IMR-90 (cell line): Measurements from ENCODE around the gene CREB3L1. TPM values are rescaled to one million over a fixed set of nuclear protein-coding genes. Genes with fewer than 3 reads are reported as not detected.
A peak's percentile ranks its signal among the peaks of the same experiment; 100 is the strongest.

Source experiments
- ATAC-seq: fragments of 200-7000 bp; cut with Tn5 transposase; 2 replicates; pipeline ENCODE4 v1.9.1; 2020; ENCODE audit warnings: low read depth, mild to moderate bottlenecking, moderate library complexity
- BruUV-seq: library from RNA; stranded (reverse); fragments of 400-500 nt; replicated peaks from 2 replicates; lab custom pipeline; 2021; lab: Mats Ljungman, UMichigan
- CTCF ChIA-PET: fragments of 300-600 bp; formaldehyde crosslinking; extraction: SDS; loops from one replicate; lab custom pipeline; 2021; ENCODE audit warnings: antibody characterized with exemption; lab: Yijun Ruan, JAX
- POLR2A ChIA-PET: fragments of 300-600 bp; sonication (Branson Sonifier 250); formaldehyde crosslinking; loops from one replicate; lab custom pipeline; 2022; ENCODE audit warnings: antibody characterized with exemption; ENCODE audit not compliant: unreplicated experiment; lab: Charles Lee
- DNase-seq: peaks from one replicate; pipeline ENCODE4 v3.0.0; 2013
- H2AFZ ChIP-seq: replicated peaks from 2 replicates; pipeline ENCODE3; 2013; ENCODE audit warnings: low read length, mild to moderate bottlenecking; ENCODE audit not compliant: poor library complexity
- H2AK5ac ChIP-seq: 2 replicates; pipeline ENCODE4 v1.6.1; 2013; ENCODE audit warnings: low read depth, low read length, inconsistent platforms
- H2AK9ac ChIP-seq: replicated peaks from 2 replicates; pipeline ENCODE3; 2013; ENCODE audit warnings: mild to moderate bottlenecking, low read depth, low read length, moderate library complexity; ENCODE audit not compliant: poor library complexity
- H2BK120ac ChIP-seq: 2 replicates; pipeline ENCODE4 v1.6.1; 2013; ENCODE audit warnings: low read depth, low read length, inconsistent platforms
- H2BK15ac ChIP-seq: 3 replicates; pipeline ENCODE4 v1.6.1; 2013; ENCODE audit warnings: low read depth, low read length, inconsistent platforms
- H2BK20ac ChIP-seq: 2 replicates; pipeline ENCODE4 v1.6.1; 2013; ENCODE audit warnings: low read depth, mild to moderate bottlenecking, inconsistent platforms, low read length, moderate library complexity
- H2BK5ac ChIP-seq: 2 replicates; pipeline ENCODE4 v1.6.1; 2013; ENCODE audit warnings: mild to moderate bottlenecking, low read depth, low read length, inconsistent platforms; ENCODE audit not compliant: poor library complexity, severe bottlenecking
- H3K14ac ChIP-seq: replicated peaks from 2 replicates; pipeline ENCODE4 v1.6.1; 2013; ENCODE audit warnings: low read depth, low read length, inconsistent platforms
- H3K18ac ChIP-seq: 2 replicates; pipeline ENCODE4 v1.6.1; 2013; ENCODE audit warnings: low read depth, low read length, control low read depth
- H3K23ac ChIP-seq: 2 replicates; pipeline ENCODE4 v1.6.1; 2013; ENCODE audit warnings: low read depth, low read length, inconsistent platforms
- H3K27ac ChIP-seq: 2 replicates; pipeline ENCODE4 v1.5.1; 2013; ENCODE audit warnings: mild to moderate bottlenecking, control low read depth, low read length; ENCODE audit not compliant: insufficient read depth
- H3K27me3 ChIP-seq: 2 replicates; pipeline ENCODE4 v1.6.1; 2013; ENCODE audit warnings: low read length; ENCODE audit not compliant: control insufficient read depth, insufficient read depth
- H3K36me3 ChIP-seq: 2 replicates; pipeline ENCODE4 v1.6.1; 2013; ENCODE audit warnings: low read length, mixed read lengths; ENCODE audit not compliant: control insufficient read depth, insufficient read depth
- H3K4ac ChIP-seq: 2 replicates; pipeline ENCODE4 v1.6.1; 2013; ENCODE audit warnings: low read depth, low read length, inconsistent platforms
- H3K4me1 ChIP-seq: 2 replicates; pipeline ENCODE4 v1.6.1; 2013; ENCODE audit warnings: low read length, mixed read lengths; ENCODE audit not compliant: control insufficient read depth, insufficient read depth
- H3K4me2 ChIP-seq: 2 replicates; pipeline ENCODE4 v1.6.1; 2013; ENCODE audit warnings: low read depth, mild to moderate bottlenecking, control low read depth, low read length, moderate library complexity
- H3K4me3 ChIP-seq: 2 replicates; pipeline ENCODE4 v1.5.1; 2013; ENCODE audit warnings: low read depth, mild to moderate bottlenecking, control low read depth, low read length, moderate library complexity; ENCODE audit not compliant: insufficient read depth
- H3K56ac ChIP-seq: 2 replicates; pipeline ENCODE4 v1.6.1; 2013; ENCODE audit warnings: low read length, inconsistent platforms; ENCODE audit not compliant: insufficient read depth; ENCODE audit errors: extremely low read depth
- H3K79me1 ChIP-seq, 2 experiments: 2 replicates each; pipeline ENCODE4 v1.6.1; 2013; ENCODE audit warnings: low read length in 2 of 2, inconsistent platforms in 1 of 2, low read depth in 1 of 2
- H3K9ac ChIP-seq: 2 replicates; pipeline ENCODE4 v1.6.1; 2013; ENCODE audit warnings: low read depth, low read length, control low read depth
- H3K9me1 ChIP-seq: 2 replicates; pipeline ENCODE4 v1.6.1; 2013; ENCODE audit warnings: low read length, inconsistent platforms; ENCODE audit not compliant: insufficient read depth
- H3K9me3 ChIP-seq: 2 replicates; pipeline ENCODE4 v1.6.1; 2013; ENCODE audit warnings: low read length; ENCODE audit not compliant: control insufficient read depth, insufficient read depth
- H4K20me1 ChIP-seq: 2 replicates; pipeline ENCODE4 v1.6.1; 2013; ENCODE audit warnings: low read length, inconsistent platforms; ENCODE audit not compliant: insufficient read depth
- H4K5ac ChIP-seq: 2 replicates; pipeline ENCODE4 v1.6.1; 2013; ENCODE audit warnings: mild to moderate bottlenecking, low read depth, low read length, control low read depth
- H4K8ac ChIP-seq, 2 experiments: 2 replicates each; pipeline ENCODE4 v1.6.1; 2013; ENCODE audit warnings: low read depth in 2 of 2, low read length in 2 of 2, control low read depth in 1 of 2, inconsistent platforms in 1 of 2
- H4K91ac ChIP-seq: 2 replicates; pipeline ENCODE4 v1.6.1; 2013; ENCODE audit warnings: low read depth, low read length, inconsistent platforms; ENCODE audit not compliant: insufficient read depth
- BHLHE40 ChIP-seq: fragments of 150-350 bp; IDR thresholded peaks from 2 replicates; pipeline ENCODE4 v1.6.1; 2016; ENCODE audit warnings: mild to moderate bottlenecking, low read depth, low read length
- CEBPB ChIP-seq: IDR thresholded peaks from 2 replicates; pipeline ENCODE4 v1.6.1; 2012; ENCODE audit warnings: low read depth, low read length, improper control_type of control experiment
- FOS ChIP-seq: fragments of 150-350 bp; IDR thresholded peaks from 2 replicates; pipeline ENCODE4 v1.6.1; 2016; ENCODE audit warnings: low read depth, low read length
- POLR2A ChIP-seq: IDR thresholded peaks from 2 replicates; pipeline ENCODE4 v1.6.1; 2012; ENCODE audit warnings: mild to moderate bottlenecking, low read depth, low read length
- WGBS, 2 experiments: methylation state at CpG; one replicate each; pipeline versions ENCODE4 v1.1.5 to v1.1.7; 2013; ENCODE audit warnings: missing lambda C conversion rate in 2 of 2; ENCODE audit not compliant: insufficient read length in 1 of 2; ENCODE audit errors: extremely low coverage in 2 of 2; 5-methylcytosine and 5-hydroxymethylcytosine counted together
- dilution Hi-C: fragments of 300-500 bp; cut with HindIII; formaldehyde crosslinking; loops from one replicate; pipeline ENCODE4 v1.14.3; 2018; ENCODE audit warnings: low sequenced_read_pairs; ENCODE audit not compliant: unreplicated experiment
- in situ Hi-C: fragments of 300-500 bp; cut with MboI; formaldehyde crosslinking; loops from 3 replicates; pipeline ENCODE4 v1.14.3; 2019; ENCODE audit warnings: low sequenced_read_pairs, inconsistent platforms, mixed read lengths
- intact Hi-C: fragments of 100-400 bp; cut with micrococcal nuclease; formaldehyde crosslinking; loops from 2 replicates; pipeline ENCODE4 v1.10.0; 2022
- polyA plus RNA-seq, 3 experiments: library from polyadenylated mRNA; depleted of rRNA; stranded (reverse); fragments of >200 nt; gene quantifications; 2 replicates each; pipeline ENCODE4 v1.2.3, GENCODE V29; 2012; ENCODE audit warnings: low replicate concordance in 1 of 3
- total RNA-seq: library from RNA; depleted of rRNA; stranded (reverse); fragments of >200 nt; gene quantifications from 2 replicates; pipeline ENCODE4 v1.2.3, GENCODE V29; 2012
- TF ChIP-seq, protein P1 (sequence below): fragments of 150-350 bp; IDR thresholded peaks from 2 replicates; pipeline ENCODE4 v1.6.1; 2017; ENCODE audit warnings: mild to moderate bottlenecking, antibody characterized with exemption, low read length, low read depth

The CREB3L1 gene
- total and polyA plus RNA-seq, 2 of the 4 experiments (the other 2 are of a cell fraction): 8.1 to 82.3 TPM

DNA sequence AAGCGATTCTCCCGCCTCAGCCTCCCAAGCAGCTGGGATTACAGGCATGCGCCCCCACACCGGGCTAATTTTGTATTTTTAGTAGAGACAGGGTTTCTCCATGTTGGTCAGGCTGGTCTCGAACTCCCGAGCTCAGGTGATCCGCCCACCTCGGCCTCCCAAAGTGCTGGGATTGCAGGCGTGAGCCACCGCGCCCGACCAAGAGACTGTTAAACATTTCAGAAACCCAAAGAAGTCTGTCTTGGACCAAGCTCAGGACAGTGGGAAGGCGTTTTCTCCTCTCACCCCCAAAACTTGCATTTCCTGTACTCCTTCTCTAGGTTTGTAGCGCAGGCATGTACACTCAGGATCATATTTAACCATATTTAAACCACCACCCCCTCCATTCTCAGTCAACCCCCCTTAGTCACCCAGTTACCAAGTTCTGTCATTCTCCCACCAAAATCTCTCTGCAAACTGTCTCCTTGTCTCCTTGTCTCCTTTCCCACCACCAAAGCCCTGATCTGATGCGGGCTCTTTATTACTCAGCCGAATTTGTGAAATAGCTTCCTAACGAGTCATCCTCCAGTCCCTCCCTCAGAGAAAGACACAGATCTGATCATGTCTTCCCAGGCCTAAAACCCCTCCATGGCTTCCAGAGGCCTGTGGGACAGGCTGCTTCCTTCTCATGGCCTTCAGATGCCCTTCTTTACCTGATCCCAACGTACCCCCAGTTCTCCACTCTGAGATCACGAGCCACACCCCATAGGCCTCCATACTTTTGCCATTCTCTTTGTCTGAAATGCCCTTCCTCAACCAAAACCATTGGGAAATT is 29.0 kb upstream of the CREB3L1 start:
- Histone ChIP-seq H4K20me1 (no peaks in the 10 kb centered on the region), H2AK5ac (peak overlapping the region; percentile 99), H3K4ac (peak overlapping the region; percentile 100), H2BK20ac (peak overlapping the region; percentile 100), H3K9me3 (no peaks in the 10 kb centered on the region), H2AFZ (peak overlapping the region; percentile 85), H3K4me1 (peaks cover 19% of the 10 kb centered on the region), H3K36me3 (no peaks in the 10 kb centered on the region), H3K14ac (peak overlapping the region; percentile 99), H3K23ac (peak overlapping the region; percentile 100), H2AK9ac (peak overlapping the region; percentile 97), H4K5ac (peak overlapping the region; percentile 97), H2BK120ac (peak overlapping the region; percentile 100), H3K4me3 (no peak overlapping the region), H4K8ac (peak overlapping the region; percentile 94 to 100), H2BK5ac (peak overlapping the region; percentile 98), H3K18ac (peak overlapping the region; percentile 96), H3K56ac (peak overlapping the region; percentile 92), H3K9me1 (peaks cover 28% of the 10 kb centered on the region), H4K91ac (peak overlapping the region; percentile 100), H3K79me1 (peaks cover 3 to 41% of the 10 kb centered on the region in 2 experiments; a peak in 2 of 4 replicates), H3K27me3 (no peaks in the 10 kb centered on the region), H3K4me2 (peak overlapping the region; percentile 21; the same call in 1 of the 2 replicates), H2BK15ac (peak overlapping the region; percentile 99), H3K27ac (peak overlapping the region; percentile 94), H3K9ac (peak overlapping the region; percentile 50)
- TF ChIP-seq CEBPB (0 out of 2 replicates have a peak, but pooled peaks have one; percentile 23), BHLHE40 (0 out of 2 replicates have a peak, but pooled peaks have one; percentile 9), POLR2A (peak; percentile 60; the same call in 1 of the 2 replicates), FOS (peak; percentile 74)
- TF ChIP-seq, protein P1, sequence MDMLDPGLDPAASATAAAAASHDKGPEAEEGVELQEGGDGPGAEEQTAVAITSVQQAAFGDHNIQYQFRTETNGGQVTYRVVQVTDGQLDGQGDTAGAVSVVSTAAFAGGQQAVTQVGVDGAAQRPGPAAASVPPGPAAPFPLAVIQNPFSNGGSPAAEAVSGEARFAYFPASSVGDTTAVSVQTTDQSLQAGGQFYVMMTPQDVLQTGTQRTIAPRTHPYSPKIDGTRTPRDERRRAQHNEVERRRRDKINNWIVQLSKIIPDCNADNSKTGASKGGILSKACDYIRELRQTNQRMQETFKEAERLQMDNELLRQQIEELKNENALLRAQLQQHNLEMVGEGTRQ: no peak
- intact Hi-C loops (no loop called here), dilution Hi-C loops (no loop called here), in situ Hi-C loops (no loop called here)
- WGBS, 2 experiments: 32% methylated on average over 11 of the region's 19 CpGs; no CpG with 5 or more reads in 1 of the 2 experiments
- ChIA-PET POLR2A (interaction anchor here (0.5 to 1.0 kb wide), 7 partner anchors 29 to 243 kb away, joined by 3 to 4 read pairs (median 3); partner anchors contain the start of gene CREB3L1), CTCF (interaction anchor here (1.3 to 1.7 kb wide), 2 partner anchors 9 to 60 kb away, joined by 6 to 8 read pairs; no protein-coding TSS in a partner anchor)
- DNase-seq (peak; percentile 98), ATAC-seq (peak; percentile 86)
- BruUV-seq: no TSS peak
